ENCODE measurements around the gene BCOR.
A peak's percentile ranks its signal among the peaks of the same experiment; 100 is the strongest.

The BCOR gene

DNA sequence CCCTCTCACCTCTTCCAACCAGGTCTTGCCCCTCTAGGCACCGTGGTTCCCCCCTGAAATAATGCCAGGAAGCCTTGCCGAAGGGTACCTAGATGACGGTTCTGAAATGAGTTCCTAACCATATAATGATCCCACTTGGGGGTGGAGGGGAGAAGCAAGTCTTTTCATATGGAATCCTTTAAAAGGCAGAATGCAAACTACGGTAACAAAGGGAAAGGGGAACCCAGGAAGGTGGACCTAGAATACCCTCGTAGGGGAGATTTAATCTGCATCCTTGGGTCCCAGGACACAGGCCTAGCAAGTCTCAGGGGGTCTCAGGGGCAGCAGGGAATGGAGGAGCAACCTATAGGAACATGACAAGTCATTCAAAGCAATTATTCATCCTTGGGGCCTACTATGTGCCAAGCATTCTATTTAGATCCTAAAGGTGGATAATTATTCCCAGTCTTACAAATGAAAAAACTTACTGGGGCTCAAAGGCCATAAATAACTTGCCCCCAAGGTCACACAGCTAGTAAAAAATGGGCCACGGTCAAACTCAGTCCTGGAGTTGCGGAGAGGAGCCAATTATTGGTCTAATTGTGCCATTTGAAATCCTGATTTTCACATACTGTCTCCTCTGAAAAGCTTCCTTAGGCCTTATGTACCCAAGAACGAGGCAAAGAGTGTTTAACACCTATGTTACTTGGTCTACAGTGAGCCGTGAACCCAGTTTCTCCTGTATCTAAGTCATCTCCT lies 8.8 kb downstream of the BCOR start:
- H3K4me1 ChIP-seq (ENCODE audit: control insufficient read depth, insufficient read depth, low read length), result peaks cover 63% of the 10 kb centered on the region
- no peaks in the 10 kb centered on the region for H3K36me3 ChIP-seq (ENCODE audit: control insufficient read depth, insufficient read depth, low read length)
- H3K27ac ChIP-seq (ENCODE audit: low read depth, low read length), result peak overlapping the region; percentile 9
- H3K4me3 ChIP-seq (ENCODE audit: low read depth, low read length), result peak overlapping the region; percentile 74
- no peaks in the 10 kb centered on the region for H3K9me3 ChIP-seq (ENCODE audit: control insufficient read depth, insufficient read depth, low read length)
- peaks cover 45% of the 10 kb centered on the region for H3K27me3 ChIP-seq (ENCODE audit: control insufficient read depth, insufficient read depth, low read length)
- no peak overlapping the region for H3K9ac ChIP-seq (ENCODE audit: low read depth, low read length)

DNA sequence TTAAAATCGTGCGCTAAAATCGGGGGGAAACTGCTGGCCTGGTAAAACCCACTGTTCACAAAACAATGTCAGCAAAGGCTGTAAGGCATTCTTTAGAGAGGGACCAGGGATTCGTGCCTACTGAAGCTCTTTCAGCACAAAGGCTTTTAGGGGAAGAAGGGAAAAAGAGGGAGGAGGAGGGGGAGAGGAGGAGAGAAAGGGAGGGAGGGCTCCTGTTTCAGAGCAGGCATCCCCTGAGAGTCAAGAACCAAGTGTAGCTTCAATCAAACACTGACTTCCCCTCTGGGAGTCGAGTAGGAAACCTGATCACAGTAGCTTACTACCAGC lies 9.5 kb downstream of the BCOR start:
- no peaks in the 10 kb centered on the region for H3K36me3 ChIP-seq (ENCODE audit: control insufficient read depth, insufficient read depth, low read length)
- H3K9ac ChIP-seq (ENCODE audit: low read depth, low read length), result no peak overlapping the region
- peak overlapping the region; percentile 9 for H3K27ac ChIP-seq (ENCODE audit: low read depth, low read length)
- peak overlapping the region; percentile 74 for H3K4me3 ChIP-seq (ENCODE audit: low read depth, low read length)
- peaks cover 56% of the 10 kb centered on the region for H3K4me1 ChIP-seq (ENCODE audit: control insufficient read depth, insufficient read depth, low read length)
- no peaks in the 10 kb centered on the region for H3K9me3 ChIP-seq (ENCODE audit: control insufficient read depth, insufficient read depth, low read length)
- peaks cover 45% of the 10 kb centered on the region for H3K27me3 ChIP-seq (ENCODE audit: control insufficient read depth, insufficient read depth, low read length)

GRCh38 chrX:40087425-40088298 lies 10.1 kb downstream of the BCOR start:
- H3K9me3 ChIP-seq (ENCODE audit: control insufficient read depth, insufficient read depth, low read length), result no peaks in the 10 kb centered on the region
- peaks cover 45% of the 10 kb centered on the region for H3K27me3 ChIP-seq (ENCODE audit: control insufficient read depth, insufficient read depth, low read length)
- no peaks in the 10 kb centered on the region for H3K36me3 ChIP-seq (ENCODE audit: control insufficient read depth, insufficient read depth, low read length)
- peak overlapping the region; percentile 3 for H3K27ac ChIP-seq (ENCODE audit: low read depth, low read length)
- no peak overlapping the region for H3K9ac ChIP-seq (ENCODE audit: low read depth, low read length)
- peaks cover 55% of the 10 kb centered on the region for H3K4me1 ChIP-seq (ENCODE audit: control insufficient read depth, insufficient read depth, low read length)
- peak overlapping the region; percentile 9 for H3K4me3 ChIP-seq (ENCODE audit: low read depth, low read length)

- H3K9me3 ChIP-seq (ENCODE audit: control insufficient read depth, insufficient read depth, low read length), result no peaks in the 10 kb centered on the region
- peaks cover 61% of the 10 kb centered on the region for H3K4me1 ChIP-seq (ENCODE audit: control insufficient read depth, insufficient read depth, low read length)
- no peak overlapping the region for H3K9ac ChIP-seq (ENCODE audit: low read depth, low read length)
- no peak overlapping the region for H3K27ac ChIP-seq (ENCODE audit: low read depth, low read length)
- no peaks in the 10 kb centered on the region for H3K36me3 ChIP-seq (ENCODE audit: control insufficient read depth, insufficient read depth, low read length)
- peaks cover 45% of the 10 kb centered on the region for H3K27me3 ChIP-seq (ENCODE audit: control insufficient read depth, insufficient read depth, low read length)
- H3K4me3 ChIP-seq (ENCODE audit: low read depth, low read length), result no peak overlapping the region
Measured at GRCh38 chrX:40086569-40087335, 11.0 kb downstream of the BCOR start.

DNA sequence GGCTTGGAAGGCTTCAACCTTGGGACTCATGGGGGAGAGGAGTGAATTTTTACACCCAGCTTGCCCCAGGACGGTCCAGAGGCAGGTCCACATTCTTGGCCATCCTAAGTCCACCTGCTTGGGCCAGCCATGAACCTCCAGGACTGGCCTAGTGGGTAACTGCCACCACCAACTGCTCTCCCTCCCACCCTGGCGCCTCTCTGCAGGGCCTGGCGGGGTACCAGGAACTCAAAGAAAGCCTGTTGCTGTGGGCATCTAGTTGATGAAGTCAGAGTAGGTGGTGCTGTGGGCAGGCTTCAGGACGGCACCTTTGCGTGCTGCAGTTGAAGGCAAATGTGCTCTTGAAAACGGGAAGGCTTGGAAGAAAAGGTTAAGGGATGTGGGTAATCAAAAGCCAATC lies 12.0 kb downstream of the BCOR start:
- H3K4me1 ChIP-seq (ENCODE audit: control insufficient read depth, insufficient read depth, low read length), result peaks cover 72% of the 10 kb centered on the region

GRCh38 chrX:40085102-40085551 lies 12.6 kb downstream of the BCOR start:
- no peaks in the 10 kb centered on the region for H3K9me3 ChIP-seq (ENCODE audit: control insufficient read depth, insufficient read depth, low read length)
- H3K4me3 ChIP-seq (ENCODE audit: low read depth, low read length), result peak overlapping the region; percentile 55; the same call in 1 of the 2 replicates
- no peaks in the 10 kb centered on the region for H3K36me3 ChIP-seq (ENCODE audit: control insufficient read depth, insufficient read depth, low read length)
- H3K27me3 ChIP-seq (ENCODE audit: control insufficient read depth, insufficient read depth, low read length), result peaks cover 45% of the 10 kb centered on the region
- no peak overlapping the region for H3K27ac ChIP-seq (ENCODE audit: low read depth, low read length)
- no peak overlapping the region for H3K9ac ChIP-seq (ENCODE audit: low read depth, low read length)
- peaks cover 76% of the 10 kb centered on the region for H3K4me1 ChIP-seq (ENCODE audit: control insufficient read depth, insufficient read depth, low read length)

More for the DNA sequence above, 12.0 kb downstream of the BCOR start:
- no peak overlapping the region for H3K27ac ChIP-seq (ENCODE audit: low read depth, low read length)
- no peaks in the 10 kb centered on the region for H3K9me3 ChIP-seq (ENCODE audit: control insufficient read depth, insufficient read depth, low read length)
- H3K4me3 ChIP-seq (ENCODE audit: low read depth, low read length), result no peak overlapping the region
- peaks cover 45% of the 10 kb centered on the region for H3K27me3 ChIP-seq (ENCODE audit: control insufficient read depth, insufficient read depth, low read length)
- no peaks in the 10 kb centered on the region for H3K36me3 ChIP-seq (ENCODE audit: control insufficient read depth, insufficient read depth, low read length)
- H3K9ac ChIP-seq (ENCODE audit: low read depth, low read length), result no peak overlapping the region

DNA sequence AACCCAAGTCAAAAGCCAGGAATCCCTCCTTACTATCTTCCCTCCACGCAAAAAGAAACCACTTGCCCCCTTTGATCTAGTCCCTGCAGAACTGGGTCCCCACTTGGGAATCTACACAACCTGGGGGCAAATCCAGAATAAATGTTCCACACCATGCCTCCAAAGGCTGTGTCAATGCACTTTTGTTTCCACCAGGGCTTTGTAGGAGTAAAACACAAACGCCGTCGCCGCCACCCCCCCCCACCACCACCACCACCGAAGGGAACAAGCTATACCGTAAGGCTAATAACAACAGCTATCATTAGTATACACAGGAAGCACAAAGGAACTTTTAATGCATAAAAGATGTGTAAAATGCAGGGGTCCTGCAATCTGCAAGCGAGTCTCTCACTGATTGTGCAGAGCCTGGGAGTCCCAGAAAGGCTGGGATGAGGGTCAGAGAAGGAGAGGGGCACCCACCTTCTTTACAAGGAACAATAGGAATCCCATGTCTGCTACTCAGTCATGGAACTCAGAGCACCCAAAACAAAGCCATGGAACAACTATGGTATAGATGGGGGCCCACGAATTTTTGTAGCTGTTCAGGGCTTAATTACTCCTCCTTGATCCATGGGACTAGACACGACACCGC lies 13.2 kb downstream of the BCOR start:
- Histone ChIP-seq H3K4me3 (ENCODE audit: low read depth, low read length) (peak overlapping the region; percentile 55), H3K9me3 (ENCODE audit: control insufficient read depth, insufficient read depth, low read length) (no peaks in the 10 kb centered on the region), H3K27ac (ENCODE audit: low read depth, low read length) (no peak overlapping the region), H3K9ac (ENCODE audit: low read depth, low read length) (no peak overlapping the region), H3K4me1 (ENCODE audit: control insufficient read depth, insufficient read depth, low read length) (peaks cover 74% of the 10 kb centered on the region), H3K36me3 (ENCODE audit: control insufficient read depth, insufficient read depth, low read length) (no peaks in the 10 kb centered on the region), H3K27me3 (ENCODE audit: control insufficient read depth, insufficient read depth, low read length) (peaks cover 45% of the 10 kb centered on the region)

- no peaks in the 10 kb centered on the region for H3K36me3 ChIP-seq (ENCODE audit: control insufficient read depth, insufficient read depth, low read length)
- peaks cover 45% of the 10 kb centered on the region for H3K27me3 ChIP-seq (ENCODE audit: control insufficient read depth, insufficient read depth, low read length)
- no peak overlapping the region for H3K27ac ChIP-seq (ENCODE audit: low read depth, low read length)
- peaks cover 73% of the 10 kb centered on the region for H3K4me1 ChIP-seq (ENCODE audit: control insufficient read depth, insufficient read depth, low read length)
- H3K9me3 ChIP-seq (ENCODE audit: control insufficient read depth, insufficient read depth, low read length), result no peaks in the 10 kb centered on the region
- H3K4me3 ChIP-seq (ENCODE audit: low read depth, low read length), result peak overlapping the region; percentile 55
- H3K9ac ChIP-seq (ENCODE audit: low read depth, low read length), result no peak overlapping the region
Measured at GRCh38 chrX:40083979-40084359, 13.8 kb downstream of the BCOR start.

- Histone ChIP-seq H3K9me3 (ENCODE audit: control insufficient read depth, insufficient read depth, low read length) (no peaks in the 10 kb centered on the region), H3K27me3 (ENCODE audit: control insufficient read depth, insufficient read depth, low read length) (peaks cover 45% of the 10 kb centered on the region), H3K4me1 (ENCODE audit: control insufficient read depth, insufficient read depth, low read length) (peaks cover 69% of the 10 kb centered on the region), H3K27ac (ENCODE audit: low read depth, low read length) (no peak overlapping the region), H3K9ac (ENCODE audit: low read depth, low read length) (no peak overlapping the region), H3K36me3 (ENCODE audit: control insufficient read depth, insufficient read depth, low read length) (no peaks in the 10 kb centered on the region), H3K4me3 (ENCODE audit: low read depth, low read length) (peak overlapping the region; percentile 55)
Measured at GRCh38 chrX:40083120-40083978, 14.4 kb downstream of the BCOR start.
